OCI-LY3 (cell line): ENCODE results near the gene DNAJB13.

ENCODE experiments used
- H2AFZ ChIP-seq: fragments of 200-600, 300-600 bp; shearing (Covaris generic); 2 replicates; pipeline ENCODE4 v1.6.0; 2014; ENCODE audit warnings: antibody characterized with exemption, low read depth, low read length
- H3K27ac ChIP-seq: fragments of 200-600, 300-600 bp; sonication (generic); 2 replicates; pipeline ENCODE4 v1.5.1; 2014; ENCODE audit warnings: mild to moderate bottlenecking, low read length, moderate library complexity, mixed read lengths
- H3K27me3 ChIP-seq: fragments of 200-600, 300-600 bp; sonication (generic); 2 replicates; pipeline ENCODE4 v1.6.1; 2014; ENCODE audit warnings: low read depth, low read length, mixed read lengths
- H3K36me3 ChIP-seq: fragments of 200-600, 300-600 bp; sonication (generic); replicated peaks from 2 replicates; pipeline ENCODE3; 2014; ENCODE audit warnings: low read depth, low read length, mixed read lengths
- H3K4me1 ChIP-seq: fragments of 300-600, 200-600 bp; sonication (generic); 2 replicates; pipeline ENCODE4 v1.6.1; 2014; ENCODE audit warnings: low read length, mixed read lengths
- H3K4me2 ChIP-seq: fragments of 200-600, 300-600 bp; sonication (generic); 2 replicates; pipeline ENCODE4 v1.6.1; 2014; ENCODE audit warnings: low read length, mixed read lengths
- H3K4me3 ChIP-seq: fragments of 300-600, 200-600 bp; sonication (generic); 2 replicates; pipeline ENCODE4 v1.5.1; 2014; ENCODE audit warnings: antibody characterized with exemption, mild to moderate bottlenecking, low read length, moderate library complexity
- H3K79me2 ChIP-seq: fragments of 300-600, 200-600 bp; shearing (Covaris generic); 2 replicates; pipeline ENCODE4 v1.6.1; 2014; ENCODE audit warnings: mild to moderate bottlenecking, low read length, mixed read lengths
- H3K9ac ChIP-seq: fragments of 300-600, 200-600 bp; shearing (Covaris generic); 2 replicates; pipeline ENCODE4 v1.6.0; 2014; ENCODE audit warnings: mild to moderate bottlenecking, low read length, moderate library complexity
- H3K9me3 ChIP-seq: fragments of 200-600, 300-600 bp; shearing (Covaris generic); 2 replicates; pipeline ENCODE4 v1.6.1; 2014; ENCODE audit warnings: low read length, mixed read lengths; ENCODE audit not compliant: insufficient read depth
- H4K20me1 ChIP-seq: fragments of 200-600, 300-600 bp; sonication (generic); 2 replicates; pipeline ENCODE4 v1.6.1; 2016; ENCODE audit warnings: low read length, mixed read lengths; ENCODE audit not compliant: insufficient read depth
- CTCF ChIP-seq: fragments of 200-600, 300-600 bp; sonication (generic); IDR thresholded peaks from 2 replicates; pipeline ENCODE4 v1.5.1; 2014; ENCODE audit warnings: antibody characterized with exemption, low read length, low read depth
- EZH2phosphoT487 ChIP-seq: fragments of 200-600 bp; shearing (Covaris generic); IDR thresholded peaks from 2 replicates; pipeline ENCODE4 v1.6.1; 2018; ENCODE audit warnings: antibody characterized with exemption, mixed run types, low read depth

The DNAJB13 gene

GRCh38 chr11:74010306-74011300 is 59.8 kb downstream of the DNAJB13 start:
- no peak overlapping the region for H3K27ac ChIP-seq
- H3K4me2 ChIP-seq: no peak overlapping the region
- no peak for TF ChIP-seq EZH2phosphoT487
- TF ChIP-seq CTCF: no peak

GRCh38 chr11:74011360-74012073 is 60.7 kb downstream of the DNAJB13 start:
- H3K9me3 ChIP-seq: no peaks in the 10 kb centered on the region
- peaks cover 7% of the 10 kb centered on the region for H3K36me3 ChIP-seq
- H3K4me1 ChIP-seq: peaks cover 14% of the 10 kb centered on the region
- H3K79me2 ChIP-seq: no peaks in the 10 kb centered on the region
- H3K27ac ChIP-seq: no peak overlapping the region
- no peak overlapping the region for H2AFZ ChIP-seq
- H3K4me2 ChIP-seq: peak overlapping the region; percentile 21; the same call in 1 of the 2 replicates
- H4K20me1 ChIP-seq: no peaks in the 10 kb centered on the region
- H3K4me3 ChIP-seq: no peak overlapping the region
- H3K9ac ChIP-seq: no peak overlapping the region
- no peaks in the 10 kb centered on the region for H3K27me3 ChIP-seq
- TF ChIP-seq EZH2phosphoT487 (no peak), CTCF (no peak)

More at GRCh38 chr11:74010306-74011300, 59.8 kb downstream of the DNAJB13 start:
- Histone ChIP-seq H3K36me3 (peaks cover 7% of the 10 kb centered on the region), H3K27me3 (no peaks in the 10 kb centered on the region), H3K9ac (no peak overlapping the region), H3K4me3 (no peak overlapping the region), H3K79me2 (no peaks in the 10 kb centered on the region), H3K4me1 (peaks cover 14% of the 10 kb centered on the region), H2AFZ (no peak overlapping the region), H4K20me1 (no peaks in the 10 kb centered on the region), H3K9me3 (no peaks in the 10 kb centered on the region)

- no peak overlapping the region for H2AFZ ChIP-seq
- H3K9ac ChIP-seq: no peak overlapping the region
- no peaks in the 10 kb centered on the region for H4K20me1 ChIP-seq
- no peaks in the 10 kb centered on the region for H3K27me3 ChIP-seq
- peaks cover 14% of the 10 kb centered on the region for H3K4me1 ChIP-seq
- no peak overlapping the region for H3K27ac ChIP-seq
- peak overlapping the region; percentile 21; the same call in 1 of the 2 replicates for H3K4me2 ChIP-seq
- peaks cover 7% of the 10 kb centered on the region for H3K36me3 ChIP-seq
- H3K79me2 ChIP-seq: no peaks in the 10 kb centered on the region
- no peaks in the 10 kb centered on the region for H3K9me3 ChIP-seq
- TF ChIP-seq EZH2phosphoT487 (no peak), CTCF (no peak)
- H3K4me3 ChIP-seq: no peak overlapping the region
Measured at GRCh38 chr11:74012074-74012809, 61.4 kb downstream of the DNAJB13 start.
